Measurements from ENCODE around the gene ASB17. TPM values are rescaled to one million over a fixed set of nuclear protein-coding genes. Genes with fewer than 3 reads are reported as not detected.

ASB17 gene
- total and polyA plus RNA-seq, 10 of the 15 experiments (the other 5 are each of a cell fraction or from before 2014, with no cell fraction given), result 0.05 TPM; not detected in 9

DNA sequence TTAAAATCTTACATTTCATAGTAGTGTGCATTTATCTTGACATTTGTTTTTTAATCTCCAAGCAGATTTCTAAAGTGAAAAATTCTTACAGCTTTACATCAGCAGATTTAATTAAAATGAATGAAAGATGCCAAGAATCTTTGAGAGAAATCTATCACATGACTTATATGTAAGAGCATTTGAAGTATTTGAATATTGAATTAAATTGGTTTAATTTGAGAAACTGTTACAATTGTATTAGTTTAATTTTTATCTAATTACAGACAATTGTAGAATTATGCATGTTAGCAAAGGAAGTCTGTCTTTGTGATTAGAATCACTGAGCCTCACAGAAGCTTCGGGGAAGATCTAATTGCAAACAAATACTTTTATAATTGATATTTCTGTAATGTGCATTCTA is 52.2 kb downstream of the ASB17 start:
- Histone ChIP-seq H3K4me2 (ENCODE audit: control insufficient read depth, insufficient read depth) (no peak overlapping the region), H3K4me3 (no peak overlapping the region), H3K27me3 (replicated peaks in 1 of 2; ENCODE audit: control insufficient read depth in 2 of 2, insufficient read depth in 2 of 2, low read length in 1 of 2) (no peaks in the 10 kb centered on the region), H4K20me1 (ENCODE audit: control insufficient read depth, insufficient read depth) (no peaks in the 10 kb centered on the region), H3K9me3 (replicated peaks; ENCODE audit: control insufficient read depth, insufficient read depth, low read length) (no peaks in the 10 kb centered on the region), H3K27ac (ENCODE audit: control insufficient read depth, insufficient read depth) (no peak overlapping the region), H2AFZ (ENCODE audit: control insufficient read depth, low read depth, low read length) (no peak overlapping the region), H3K9ac (ENCODE audit: control insufficient read depth, insufficient read depth, low read length) (no peak overlapping the region), H3K79me2 (ENCODE audit: control insufficient read depth, insufficient read depth, low read length) (no peaks in the 10 kb centered on the region), H3K36me3 (ENCODE audit: control insufficient read depth in 2 of 2, insufficient read depth in 2 of 2, low read length in 1 of 2) (no peaks in the 10 kb centered on the region), H3K4me1 (ENCODE audit: control insufficient read depth, insufficient read depth, low read length) (no peaks in the 10 kb centered on the region)
- DNase-seq (ENCODE audit: low read depth, low spot score), result no peak
- SMC1A ChIA-PET (ENCODE audit: uncharacterized antibody, unreplicated experiment), result no interaction called here
- no TSS peak for BruUV-seq (replicated peaks)
- in situ Hi-C loops (cut with MboI) (no loop called here), intact Hi-C loops (cut with micrococcal nuclease; ENCODE audit: unreplicated experiment) (no loop called here)
- CTCF ChIA-PET, result interaction anchor here (0.8 kb wide), 1 partner anchor 17 kb away, joined by 3 read pairs; no protein-coding TSS in a partner anchor
- POLR2A ChIA-PET, result no interaction called here
- no peak for ATAC-seq
- RAD21 ChIA-PET (ENCODE audit: unreplicated experiment), result no interaction called here
- 0% methylated on average over 1 of the region's 1 CpG for WGBS (ENCODE audit: insufficient coverage, insufficient replicate concordance, low lambda C conversion rate, missing lambda C conversion rate)
- FAIRE-seq, result no peak
- TF ChIP-seq, protein P1, sequence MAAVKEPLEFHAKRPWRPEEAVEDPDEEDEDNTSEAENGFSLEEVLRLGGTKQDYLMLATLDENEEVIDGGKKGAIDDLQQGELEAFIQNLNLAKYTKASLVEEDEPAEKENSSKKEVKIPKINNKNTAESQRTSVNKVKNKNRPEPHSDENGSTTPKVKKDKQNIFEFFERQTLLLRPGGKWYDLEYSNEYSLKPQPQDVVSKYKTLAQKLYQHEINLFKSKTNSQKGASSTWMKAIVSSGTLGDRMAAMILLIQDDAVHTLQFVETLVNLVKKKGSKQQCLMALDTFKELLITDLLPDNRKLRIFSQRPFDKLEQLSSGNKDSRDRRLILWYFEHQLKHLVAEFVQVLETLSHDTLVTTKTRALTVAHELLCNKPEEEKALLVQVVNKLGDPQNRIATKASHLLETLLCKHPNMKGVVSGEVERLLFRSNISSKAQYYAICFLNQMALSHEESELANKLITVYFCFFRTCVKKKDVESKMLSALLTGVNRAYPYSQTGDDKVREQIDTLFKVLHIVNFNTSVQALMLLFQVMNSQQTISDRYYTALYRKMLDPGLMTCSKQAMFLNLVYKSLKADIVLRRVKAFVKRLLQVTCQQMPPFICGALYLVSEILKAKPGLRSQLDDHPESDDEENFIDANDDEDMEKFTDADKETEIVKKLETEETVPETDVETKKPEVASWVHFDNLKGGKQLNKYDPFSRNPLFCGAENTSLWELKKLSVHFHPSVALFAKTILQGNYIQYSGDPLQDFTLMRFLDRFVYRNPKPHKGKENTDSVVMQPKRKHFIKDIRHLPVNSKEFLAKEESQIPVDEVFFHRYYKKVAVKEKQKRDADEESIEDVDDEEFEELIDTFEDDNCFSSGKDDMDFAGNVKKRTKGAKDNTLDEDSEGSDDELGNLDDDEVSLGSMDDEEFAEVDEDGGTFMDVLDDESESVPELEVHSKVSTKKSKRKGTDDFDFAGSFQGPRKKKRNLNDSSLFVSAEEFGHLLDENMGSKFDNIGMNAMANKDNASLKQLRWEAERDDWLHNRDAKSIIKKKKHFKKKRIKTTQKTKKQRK (IDR thresholded peaks at IDR 0.05; ENCODE audit: low read depth, low read length), result no peak
- TF ChIP-seq, protein P2, sequence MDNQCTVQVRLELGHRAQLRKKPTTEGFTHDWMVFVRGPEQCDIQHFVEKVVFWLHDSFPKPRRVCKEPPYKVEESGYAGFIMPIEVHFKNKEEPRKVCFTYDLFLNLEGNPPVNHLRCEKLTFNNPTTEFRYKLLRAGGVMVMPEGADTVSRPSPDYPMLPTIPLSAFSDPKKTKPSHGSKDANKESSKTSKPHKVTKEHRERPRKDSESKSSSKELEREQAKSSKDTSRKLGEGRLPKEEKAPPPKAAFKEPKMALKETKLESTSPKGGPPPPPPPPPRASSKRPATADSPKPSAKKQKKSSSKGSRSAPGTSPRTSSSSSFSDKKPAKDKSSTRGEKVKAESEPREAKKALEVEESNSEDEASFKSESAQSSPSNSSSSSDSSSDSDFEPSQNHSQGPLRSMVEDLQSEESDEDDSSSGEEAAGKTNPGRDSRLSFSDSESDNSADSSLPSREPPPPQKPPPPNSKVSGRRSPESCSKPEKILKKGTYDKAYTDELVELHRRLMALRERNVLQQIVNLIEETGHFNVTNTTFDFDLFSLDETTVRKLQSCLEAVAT (IDR thresholded peaks at IDR 0.05), result no peak
- TF ChIP-seq, protein P3, sequence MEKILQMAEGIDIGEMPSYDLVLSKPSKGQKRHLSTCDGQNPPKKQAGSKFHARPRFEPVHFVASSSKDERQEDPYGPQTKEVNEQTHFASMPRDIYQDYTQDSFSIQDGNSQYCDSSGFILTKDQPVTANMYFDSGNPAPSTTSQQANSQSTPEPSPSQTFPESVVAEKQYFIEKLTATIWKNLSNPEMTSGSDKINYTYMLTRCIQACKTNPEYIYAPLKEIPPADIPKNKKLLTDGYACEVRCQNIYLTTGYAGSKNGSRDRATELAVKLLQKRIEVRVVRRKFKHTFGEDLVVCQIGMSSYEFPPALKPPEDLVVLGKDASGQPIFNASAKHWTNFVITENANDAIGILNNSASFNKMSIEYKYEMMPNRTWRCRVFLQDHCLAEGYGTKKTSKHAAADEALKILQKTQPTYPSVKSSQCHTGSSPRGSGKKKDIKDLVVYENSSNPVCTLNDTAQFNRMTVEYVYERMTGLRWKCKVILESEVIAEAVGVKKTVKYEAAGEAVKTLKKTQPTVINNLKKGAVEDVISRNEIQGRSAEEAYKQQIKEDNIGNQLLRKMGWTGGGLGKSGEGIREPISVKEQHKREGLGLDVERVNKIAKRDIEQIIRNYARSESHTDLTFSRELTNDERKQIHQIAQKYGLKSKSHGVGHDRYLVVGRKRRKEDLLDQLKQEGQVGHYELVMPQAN (conservative IDR thresholded peaks at IDR 0.05), result no peak
- no peak for TF ChIP-seq NFIC (IDR thresholded peaks at IDR 0.05; ENCODE audit: low read depth, low read length)
- no peak for TF ChIP-seq SUPT20H (IDR thresholded peaks at IDR 0.05; ENCODE audit: borderline replicate concordance, control insufficient read depth, low read depth, low read length)
- no peak for TF ChIP-seq TCF12 (IDR thresholded peaks at IDR 0.05; ENCODE audit: low read depth, low read length)
- TF ChIP-seq, protein P4, sequence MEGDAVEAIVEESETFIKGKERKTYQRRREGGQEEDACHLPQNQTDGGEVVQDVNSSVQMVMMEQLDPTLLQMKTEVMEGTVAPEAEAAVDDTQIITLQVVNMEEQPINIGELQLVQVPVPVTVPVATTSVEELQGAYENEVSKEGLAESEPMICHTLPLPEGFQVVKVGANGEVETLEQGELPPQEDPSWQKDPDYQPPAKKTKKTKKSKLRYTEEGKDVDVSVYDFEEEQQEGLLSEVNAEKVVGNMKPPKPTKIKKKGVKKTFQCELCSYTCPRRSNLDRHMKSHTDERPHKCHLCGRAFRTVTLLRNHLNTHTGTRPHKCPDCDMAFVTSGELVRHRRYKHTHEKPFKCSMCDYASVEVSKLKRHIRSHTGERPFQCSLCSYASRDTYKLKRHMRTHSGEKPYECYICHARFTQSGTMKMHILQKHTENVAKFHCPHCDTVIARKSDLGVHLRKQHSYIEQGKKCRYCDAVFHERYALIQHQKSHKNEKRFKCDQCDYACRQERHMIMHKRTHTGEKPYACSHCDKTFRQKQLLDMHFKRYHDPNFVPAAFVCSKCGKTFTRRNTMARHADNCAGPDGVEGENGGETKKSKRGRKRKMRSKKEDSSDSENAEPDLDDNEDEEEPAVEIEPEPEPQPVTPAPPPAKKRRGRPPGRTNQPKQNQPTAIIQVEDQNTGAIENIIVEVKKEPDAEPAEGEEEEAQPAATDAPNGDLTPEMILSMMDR (IDR thresholded peaks at IDR 0.05 in 2 of 3, conservative IDR thresholded peaks at IDR 0.05 in 1 of 3; ENCODE audit: control insufficient read depth in 2 of 3, extremely low read depth in 1 of 3, insufficient read depth in 1 of 3, low read depth in 3 of 3, low read length in 3 of 3), result no peak
- no peak for TF ChIP-seq CREM (IDR thresholded peaks at IDR 0.05; ENCODE audit: low read depth)
- TF ChIP-seq PAX5 (IDR thresholded peaks at IDR 0.05; ENCODE audit: borderline replicate concordance, low read depth, low read length), result no peak
- no peak for TF ChIP-seq SMC3 (IDR thresholded peaks at IDR 0.05; ENCODE audit: borderline replicate concordance, low read length)
- TF ChIP-seq RAD51 (IDR thresholded peaks at IDR 0.05), result no peak
- no peak for TF ChIP-seq ATF7 (IDR thresholded peaks at IDR 0.05; ENCODE audit: low read depth)
- no peak for TF ChIP-seq CEBPB (IDR thresholded peaks at IDR 0.05; ENCODE audit: borderline replicate concordance in 1 of 2, low read depth in 2 of 2, low read length in 2 of 2)
- no peak for TF ChIP-seq HDAC6 (IDR thresholded peaks at IDR 0.05; ENCODE audit: unreplicated experiment)
- no peak for TF ChIP-seq ESRRA (IDR thresholded peaks at IDR 0.05; ENCODE audit: low read length)
- no peak for TF ChIP-seq SIN3A (IDR thresholded peaks at IDR 0.05; ENCODE audit: low read depth, low read length)
- no peak for TF ChIP-seq CREB1 (IDR thresholded peaks at IDR 0.05; ENCODE audit: low read depth)

All from GM12878 (cell line).